Stimulated activated naive B cell treated with anti-CD40 and anti-IgM and Interleukin-4, amounts not matched to agents 10 μg/mL and 1 μg/mL and 100 μg/mL, for 72 hours (primary cell): ENCODE results near the gene CD3D.
A peak's percentile ranks its signal among the peaks of the same experiment; 100 is the strongest.

Experiments used
- ATAC-seq, 2 donors: fragments of 150-1000 bp; cut with Tn5 transposase; replicated peaks; 2 replicates each; pipeline ENCODE4 v1.10.0; 2021; ENCODE audit warnings: moderate library complexity in 1 of 2
- DNase-seq: peaks from one replicate; pipeline ENCODE4 v3.0.0; 2021
- H3K27ac Mint-ChIP-seq: one replicate; pipeline ENCODE4 v1.8.0; 2022; ENCODE audit warnings: mild to moderate bottlenecking, mixed read lengths
- H3K27me3 Mint-ChIP-seq, 2 donors: one replicate each; pipeline ENCODE4 v1.8.0; 2022; ENCODE audit warnings: mixed read lengths in 2 of 2
- H3K36me3 Mint-ChIP-seq, 2 donors: one replicate each; pipeline ENCODE4 v1.8.0; 2022; ENCODE audit warnings: mixed read lengths in 2 of 2, mild to moderate bottlenecking in 1 of 2
- H3K4me1 Mint-ChIP-seq, 2 donors: one replicate each; pipeline ENCODE4 v1.8.0; 2022; ENCODE audit warnings: mixed read lengths in 2 of 2, mild to moderate bottlenecking in 1 of 2
- H3K4me3 Mint-ChIP-seq, 2 donors: one replicate each; pipeline ENCODE4 v1.8.0; 2022; ENCODE audit warnings: mild to moderate bottlenecking in 2 of 2, mixed read lengths in 2 of 2, moderate library complexity in 1 of 2
- H3K9me3 Mint-ChIP-seq, 2 donors: one replicate each; pipeline ENCODE4 v1.8.0; 2022; ENCODE audit warnings: mixed read lengths in 2 of 2, mild to moderate bottlenecking in 1 of 2

The CD3D gene

GRCh38 chr11:118304227-118304567, 38.3 kb downstream of the CD3D start:
- Mint-ChIP-seq H3K27ac (no peak overlapping the region), H3K4me1 (peaks cover 0 to 2% of the 10 kb centered on the region in 2 donors), H3K9me3 (no peaks in the 10 kb centered on the region), H3K4me3 (no peak overlapping the region), H3K27me3 (peaks cover 5 to 9% of the 10 kb centered on the region in 2 donors), H3K36me3 (no peaks in the 10 kb centered on the region)
- no peak for DNase-seq
- ATAC-seq, result no peak

- ATAC-seq (no peak), DNase-seq (no peak)
- Mint-ChIP-seq H3K27ac (no peak overlapping the region), H3K27me3 (peaks cover 5 to 9% of the 10 kb centered on the region in 2 donors), H3K4me1 (peaks cover 0 to 2% of the 10 kb centered on the region in 2 donors), H3K4me3 (no peak overlapping the region), H3K9me3 (no peaks in the 10 kb centered on the region), H3K36me3 (no peaks in the 10 kb centered on the region)
Measured at GRCh38 chr11:118301600-118302195, 40.8 kb downstream of the CD3D start.

GRCh38 chr11:118295815-118296454, 46.6 kb downstream of the CD3D start:
- Mint-ChIP-seq H3K4me1 (peaks cover 4 to 10% of the 10 kb centered on the region in 2 donors), H3K27ac (no peak overlapping the region), H3K27me3 (peaks cover 14 to 20% of the 10 kb centered on the region in 2 donors), H3K36me3 (no peaks in the 10 kb centered on the region), H3K4me3 (no peak overlapping the region), H3K9me3 (no peaks in the 10 kb centered on the region)
- DNase-seq, result no peak
- peak; percentile 52 to 63 for ATAC-seq

GRCh38 chr11:118295199-118295598, 47.3 kb downstream of the CD3D start:
- peaks cover 6 to 14% of the 10 kb centered on the region in 2 donors for H3K4me1 Mint-ChIP-seq
- no peaks in the 10 kb centered on the region for H3K36me3 Mint-ChIP-seq
- H3K27me3 Mint-ChIP-seq, result peaks cover 16 to 22% of the 10 kb centered on the region in 2 donors
- ATAC-seq (no peak), DNase-seq (no peak)
- no peak overlapping the region for H3K27ac Mint-ChIP-seq
- no peaks in the 10 kb centered on the region for H3K9me3 Mint-ChIP-seq
- no peak overlapping the region for H3K4me3 Mint-ChIP-seq

GRCh38 chr11:118294053-118294452, 48.5 kb downstream of the CD3D start:
- Mint-ChIP-seq H3K4me3 (no peak overlapping the region), H3K36me3 (peaks cover 3 to 4% of the 10 kb centered on the region in 2 donors), H3K27me3 (peaks cover 20 to 27% of the 10 kb centered on the region in 2 donors), H3K9me3 (peaks cover 2 to 4% of the 10 kb centered on the region in 2 donors), H3K27ac (no peak overlapping the region), H3K4me1 (peaks cover 8 to 20% of the 10 kb centered on the region in 2 donors)
- ATAC-seq (no peak), DNase-seq (no peak)

- peaks cover 2 to 4% of the 10 kb centered on the region in 2 donors for H3K9me3 Mint-ChIP-seq
- peaks cover 3 to 4% of the 10 kb centered on the region in 2 donors for H3K36me3 Mint-ChIP-seq
- H3K27me3 Mint-ChIP-seq, result peaks cover 20 to 27% of the 10 kb centered on the region in 2 donors
- ATAC-seq (no peak), DNase-seq (no peak)
- no peak overlapping the region for H3K27ac Mint-ChIP-seq
- no peak overlapping the region for H3K4me3 Mint-ChIP-seq
- H3K4me1 Mint-ChIP-seq, result peaks cover 8 to 20% of the 10 kb centered on the region in 2 donors
Measured at GRCh38 chr11:118291477-118292135, 50.9 kb downstream of the CD3D start.

GRCh38 chr11:118290923-118291322, 51.6 kb downstream of the CD3D start:
- DNase-seq (peak; percentile 37), ATAC-seq (peak; percentile 86)
- peaks cover 20 to 27% of the 10 kb centered on the region in 2 donors for H3K27me3 Mint-ChIP-seq
- H3K27ac Mint-ChIP-seq, result peak overlapping the region; percentile 20
- peaks cover 2 to 4% of the 10 kb centered on the region in 2 donors for H3K9me3 Mint-ChIP-seq
- H3K36me3 Mint-ChIP-seq, result peaks cover 3 to 4% of the 10 kb centered on the region in 2 donors
- peaks cover 8 to 18% of the 10 kb centered on the region in 2 donors for H3K4me1 Mint-ChIP-seq
- no peak overlapping the region for H3K4me3 Mint-ChIP-seq

GRCh38 chr11:118289401-118289800, 53.1 kb downstream of the CD3D start:
- Mint-ChIP-seq H3K4me1 (peaks cover 6 to 13% of the 10 kb centered on the region in 2 donors), H3K27me3 (peaks cover 20 to 27% of the 10 kb centered on the region in 2 donors), H3K36me3 (peaks cover 3 to 4% of the 10 kb centered on the region in 2 donors), H3K27ac (no peak overlapping the region), H3K9me3 (peaks cover 2 to 4% of the 10 kb centered on the region in 2 donors), H3K4me3 (no peak overlapping the region)
- ATAC-seq, result no peak
- DNase-seq, result no peak
